ENCODE data around the gene ETV7. TPM values are rescaled to one million over a fixed set of nuclear protein-coding genes. Genes with fewer than 3 reads are reported as not detected.

The ETV7 gene
- polyA plus RNA-seq, 6 donors from 2014 or later, result not detected

GRCh38 chr6:36317623-36318022 lies 69.8 kb downstream of the ETV7 start:
- H3K9me3 Mint-ChIP-seq, result no peaks in the 10 kb centered on the region
- H3K36me3 Mint-ChIP-seq, result no peaks in the 10 kb centered on the region
- ATAC-seq (ENCODE audit: low read depth in 2 of 2) (no peak), DNase-seq (no peak)
- H3K4me1 Mint-ChIP-seq, result peaks cover 5 to 15% (median 8%) of the 10 kb centered on the region in 3 donors
- peak overlapping the region in 1 of 8 donors; percentile 58 for H3K4me3 Mint-ChIP-seq
- H3K27ac Mint-ChIP-seq, result no peak overlapping the region
- peaks cover 0 to 12% (median 0%) of the 10 kb centered on the region in 3 donors for H3K27me3 Mint-ChIP-seq

Other genes with a start within 250 kb of the ETV7 start
- 10 to 100 TPM in 1 of 6 donors, 1 to 10 TPM in 5; 4.8 to 13.4 (median 5.8) TPM for gene BRPF3, start 190.9 kb downstream of the ETV7 start, polyA plus RNA-seq (ENCODE audit: low read depth in 6 of 6)
- under 1 TPM in 1 of 6 donors, not detected in 5; 0.27 TPM for gene PNPLA1, start 117.6 kb downstream of the ETV7 start, polyA plus RNA-seq (ENCODE audit: low read depth in 6 of 6)
- not detected for gene BNIP5, start 50.8 kb downstream of the ETV7 start, polyA plus RNA-seq (ENCODE audit: low read depth in 6 of 6)
- gene PXT1, start 55.2 kb upstream of the ETV7 start, polyA plus RNA-seq (ENCODE audit: low read depth in 6 of 6), result not detected
- 10 to 100 TPM; 44.3 to 57.7 (median 52.0) TPM for gene KCTD20, start 55.3 kb upstream of the ETV7 start, polyA plus RNA-seq (ENCODE audit: low read depth in 6 of 6)
- gene STK38, start 159.8 kb upstream of the ETV7 start, polyA plus RNA-seq (ENCODE audit: low read depth in 6 of 6), result 10 to 100 TPM; 16.8 to 57.7 (median 36.3) TPM
- gene SRSF3, start 206.7 kb upstream of the ETV7 start, polyA plus RNA-seq (ENCODE audit: low read depth in 6 of 6), result 100 to 1,000 TPM; 246 to 396 (median 285) TPM

All from naive B cell (primary cell).